OCI-LY3 (cell line): ENCODE results near the gene EIF4EBP3.

ENCODE experiments used
- H2AFZ ChIP-seq: fragments of 200-600, 300-600 bp; shearing (Covaris generic); 2 replicates; pipeline ENCODE4 v1.6.0; 2014; ENCODE audit warnings: antibody characterized with exemption, low read depth, low read length
- H3K27ac ChIP-seq: fragments of 200-600, 300-600 bp; sonication (generic); 2 replicates; pipeline ENCODE4 v1.5.1; 2014; ENCODE audit warnings: mild to moderate bottlenecking, low read length, moderate library complexity, mixed read lengths
- H3K27me3 ChIP-seq: fragments of 200-600, 300-600 bp; sonication (generic); 2 replicates; pipeline ENCODE4 v1.6.1; 2014; ENCODE audit warnings: low read depth, low read length, mixed read lengths
- H3K36me3 ChIP-seq: fragments of 200-600, 300-600 bp; sonication (generic); replicated peaks from 2 replicates; pipeline ENCODE3; 2014; ENCODE audit warnings: low read depth, low read length, mixed read lengths
- H3K4me1 ChIP-seq: fragments of 300-600, 200-600 bp; sonication (generic); 2 replicates; pipeline ENCODE4 v1.6.1; 2014; ENCODE audit warnings: low read length, mixed read lengths
- H3K4me2 ChIP-seq: fragments of 200-600, 300-600 bp; sonication (generic); 2 replicates; pipeline ENCODE4 v1.6.1; 2014; ENCODE audit warnings: low read length, mixed read lengths
- H3K4me3 ChIP-seq: fragments of 300-600, 200-600 bp; sonication (generic); 2 replicates; pipeline ENCODE4 v1.5.1; 2014; ENCODE audit warnings: antibody characterized with exemption, mild to moderate bottlenecking, low read length, moderate library complexity
- H3K79me2 ChIP-seq: fragments of 300-600, 200-600 bp; shearing (Covaris generic); 2 replicates; pipeline ENCODE4 v1.6.1; 2014; ENCODE audit warnings: mild to moderate bottlenecking, low read length, mixed read lengths
- H3K9ac ChIP-seq: fragments of 300-600, 200-600 bp; shearing (Covaris generic); 2 replicates; pipeline ENCODE4 v1.6.0; 2014; ENCODE audit warnings: mild to moderate bottlenecking, low read length, moderate library complexity
- H3K9me3 ChIP-seq: fragments of 200-600, 300-600 bp; shearing (Covaris generic); 2 replicates; pipeline ENCODE4 v1.6.1; 2014; ENCODE audit warnings: low read length, mixed read lengths; ENCODE audit not compliant: insufficient read depth
- H4K20me1 ChIP-seq: fragments of 200-600, 300-600 bp; sonication (generic); 2 replicates; pipeline ENCODE4 v1.6.1; 2016; ENCODE audit warnings: low read length, mixed read lengths; ENCODE audit not compliant: insufficient read depth
- CTCF ChIP-seq: fragments of 200-600, 300-600 bp; sonication (generic); IDR thresholded peaks from 2 replicates; pipeline ENCODE4 v1.5.1; 2014; ENCODE audit warnings: antibody characterized with exemption, low read length, low read depth
- EZH2phosphoT487 ChIP-seq: fragments of 200-600 bp; shearing (Covaris generic); IDR thresholded peaks from 2 replicates; pipeline ENCODE4 v1.6.1; 2018; ENCODE audit warnings: antibody characterized with exemption, mixed run types, low read depth

Gene EIF4EBP3

GRCh38 chr5:140560227-140560626, 12.8 kb downstream of the EIF4EBP3 start:
- H3K4me2 ChIP-seq, result no peak overlapping the region
- TF ChIP-seq EZH2phosphoT487, result no peak

GRCh38 chr5:140561753-140562523, 14.5 kb downstream of the EIF4EBP3 start:
- H3K4me1 ChIP-seq, result peaks cover 23% of the 10 kb centered on the region
- H3K27ac ChIP-seq, result no peak overlapping the region
- H3K9ac ChIP-seq, result no peak overlapping the region
- no peak for TF ChIP-seq CTCF
- no peak for TF ChIP-seq EZH2phosphoT487
- no peak overlapping the region for H2AFZ ChIP-seq
- H3K79me2 ChIP-seq, result peaks cover 31% of the 10 kb centered on the region
- no peaks in the 10 kb centered on the region for H3K36me3 ChIP-seq
- H3K4me3 ChIP-seq, result no peak overlapping the region
- H3K27me3 ChIP-seq, result no peaks in the 10 kb centered on the region
- H3K4me2 ChIP-seq, result no peak overlapping the region
- H4K20me1 ChIP-seq, result no peaks in the 10 kb centered on the region
- no peaks in the 10 kb centered on the region for H3K9me3 ChIP-seq

More at GRCh38 chr5:140560227-140560626, 12.8 kb downstream of the EIF4EBP3 start:
- Histone ChIP-seq H4K20me1 (no peaks in the 10 kb centered on the region), H3K27ac (no peak overlapping the region), H2AFZ (no peak overlapping the region), H3K36me3 (peaks cover 6% of the 10 kb centered on the region), H3K4me1 (peaks cover 24% of the 10 kb centered on the region), H3K79me2 (peaks cover 33% of the 10 kb centered on the region), H3K4me3 (no peak overlapping the region), H3K9me3 (no peaks in the 10 kb centered on the region), H3K9ac (no peak overlapping the region), H3K27me3 (no peaks in the 10 kb centered on the region)

- no peaks in the 10 kb centered on the region for H3K9me3 ChIP-seq
- H3K27me3 ChIP-seq, result no peaks in the 10 kb centered on the region
- no peak overlapping the region for H2AFZ ChIP-seq
- H3K9ac ChIP-seq, result peak overlapping the region; percentile 96
- TF ChIP-seq CTCF (no peak), EZH2phosphoT487 (no peak)
- H3K36me3 ChIP-seq, result no peaks in the 10 kb centered on the region
- peak overlapping the region; percentile 100 for H3K4me3 ChIP-seq
- H3K79me2 ChIP-seq, result peaks cover 26% of the 10 kb centered on the region
- no peaks in the 10 kb centered on the region for H4K20me1 ChIP-seq
- H3K27ac ChIP-seq, result no peak overlapping the region
- H3K4me1 ChIP-seq, result peaks cover 20% of the 10 kb centered on the region
- peak overlapping the region; percentile 88 for H3K4me2 ChIP-seq
These were observed 16.1 kb downstream of the EIF4EBP3 start for GRCh38 chr5:140563596-140563995.

GRCh38 chr5:140564196-140565023, 16.9 kb downstream of the EIF4EBP3 start, which contains the start of the genes APBB3 and SLC35A4:
Gene APBB3 (minus strand): TSS chr5:140564598. CDS start chr5:140564245, 353 bp downstream.
Gene SLC35A4 (plus strand): TSS chr5:140564828. CDS start chr5:140567170, 2,342 bp downstream.
- Histone ChIP-seq H3K4me2 (peak within 1 kb of the TSS; percentile 99), H3K9ac (peak within 1 kb of the TSS; percentile 96), H3K36me3 (no peaks in the 10 kb centered on the region), H3K4me1 (peaks cover 28% of the 10 kb centered on the region), H3K79me2 (peaks cover 26% of the 10 kb centered on the region), H3K27ac (peak within 1 kb of the TSS; percentile 60), H4K20me1 (no peaks in the 10 kb centered on the region), H3K4me3 (peak within 1 kb of the TSS; percentile 100), H3K27me3 (no peaks in the 10 kb centered on the region), H2AFZ (peak within 1 kb of the TSS; percentile 82; the same call in 1 of the 2 replicates), H3K9me3 (no peaks in the 10 kb centered on the region)
- no peak for TF ChIP-seq EZH2phosphoT487
- TF ChIP-seq CTCF, result no peak
